ENCODE data around the gene VAPA.

- TF ChIP-seq EGR1 (conservative IDR thresholded peaks at IDR 0.05) (no peak), REST (IDR thresholded peaks at IDR 0.05; ENCODE audit: borderline replicate concordance) (no peak), REST (CRISPR knock-in tag; IDR thresholded peaks at IDR 0.05; ENCODE audit: low read depth) (no peak), SMARCA5 (IDR thresholded peaks at IDR 0.05) (no peak), ZNF609 (CRISPR knock-in tag; IDR thresholded peaks at IDR 0.05; ENCODE audit: borderline replicate concordance) (no peak), POLR2AphosphoS5 (IDR thresholded peaks at IDR 0.05; ENCODE audit: control insufficient read depth, insufficient read depth, low read depth, low read length) (no peak), SMAD1 (IDR thresholded peaks at IDR 0.05; ENCODE audit: low read depth, low read length, partially characterized antibody) (no peak)
Observed at GRCh38 chr18:9996094-9996493, 82.3 kb downstream of the VAPA start.
